SU-DHL-6 (cell line): ENCODE measurements around the gene CHST4.

Source experiments
- H2AFZ ChIP-seq: fragments of 200-600 bp; sonication (generic); 2 replicates; pipeline ENCODE4 v1.6.1; 2014; ENCODE audit warnings: low read depth, mild to moderate bottlenecking, moderate library complexity, mixed read lengths, antibody characterized with exemption, low read length; ENCODE audit not compliant: severe bottlenecking
- H3F3A ChIP-seq: fragments of 200-600 bp; shearing (Covaris generic); 2 replicates; pipeline ENCODE4 v1.6.0; 2016; ENCODE audit warnings: antibody characterized with exemption, mild to moderate bottlenecking; ENCODE audit not compliant: insufficient read depth
- H3K27ac ChIP-seq: fragments of 200-600 bp; sonication (generic); 2 replicates; pipeline ENCODE4 v1.5.1; 2016; ENCODE audit warnings: low read depth, mild to moderate bottlenecking, low read length, moderate library complexity, mixed read lengths
- H3K27me3 ChIP-seq: fragments of 200-600 bp; sonication (generic), shearing (Covaris generic); 2 replicates; pipeline ENCODE4 v1.6.0; 2014; ENCODE audit warnings: mild to moderate bottlenecking, low read length
- H3K36me3 ChIP-seq: fragments of 200-600 bp; sonication (generic); 2 replicates; pipeline ENCODE4 v1.6.1; 2014; ENCODE audit warnings: mild to moderate bottlenecking, low read length, mixed read lengths
- H3K4me2 ChIP-seq: fragments of 300-600, 200-600 bp; shearing (Covaris generic), sonication (generic); 2 replicates; pipeline ENCODE4 v1.6.0; 2014; ENCODE audit warnings: low read length, low read depth, mild to moderate bottlenecking; ENCODE audit not compliant: poor library complexity, severe bottlenecking
- H3K4me3 ChIP-seq: fragments of 200-600 bp; sonication (generic); 2 replicates; pipeline ENCODE4 v1.5.1; 2014; ENCODE audit warnings: antibody characterized with exemption, low read length, mild to moderate bottlenecking, mixed read lengths; ENCODE audit not compliant: insufficient read depth, poor library complexity, severe bottlenecking
- H3K79me2 ChIP-seq: fragments of 200-600 bp; sonication (generic); 2 replicates; pipeline ENCODE4 v1.6.1; 2014; ENCODE audit warnings: mild to moderate bottlenecking, low read length, moderate library complexity; ENCODE audit not compliant: insufficient read depth
- H3K9ac ChIP-seq: fragments of 200-600 bp; sonication (generic); 2 replicates; pipeline ENCODE4 v1.7.0; 2014; ENCODE audit warnings: mild to moderate bottlenecking, low read length
- H3K9me2 ChIP-seq: fragments of 200-600 bp; sonication (generic); replicated peaks from 2 replicates; pipeline ENCODE4 v1.6.1; 2014; ENCODE audit warnings: low read length; ENCODE audit not compliant: insufficient read depth
- H3K9me3 ChIP-seq: fragments of 200-600 bp; sonication (generic); 2 replicates; pipeline ENCODE4 v1.6.1; 2014; ENCODE audit warnings: low read length, mixed read lengths; ENCODE audit not compliant: insufficient read depth
- H4K20me1 ChIP-seq: fragments of 200-600 bp; sonication (generic); 2 replicates; pipeline ENCODE4 v1.6.1; 2014; ENCODE audit warnings: low read depth, mild to moderate bottlenecking, antibody characterized with exemption, low read length, moderate library complexity, mixed read lengths
- CTCF ChIP-seq: fragments of 200-600 bp; sonication (generic); IDR thresholded peaks from one replicate; pipeline ENCODE4 v1.5.1; 2017; ENCODE audit warnings: antibody characterized with exemption, mild to moderate bottlenecking, low read length, moderate library complexity; ENCODE audit not compliant: insufficient read depth, poor library complexity, severe bottlenecking
- EZH2phosphoT487 ChIP-seq: fragments of 200-600 bp; sonication (generic), shearing (Covaris generic); conservative IDR thresholded peaks from 2 replicates; pipeline ENCODE4 v1.6.1; 2018; ENCODE audit warnings: mild to moderate bottlenecking, antibody characterized with exemption, low read length, moderate library complexity, mixed read lengths

The CHST4 gene

GRCh38 chr16:71489122-71489521, 37.1 kb upstream of the CHST4 start, which contains the start of gene ZNF19:
Gene ZNF19, minus strand, starts transcription at chr16:71489324. Its CDS starts 7,210 bp downstream, at chr16:71482114.
- no peaks in the 10 kb centered on the region for H3K36me3 ChIP-seq
- H2AFZ ChIP-seq, result no peak within 1 kb of the TSS
- H3K27ac ChIP-seq, result no peak within 1 kb of the TSS
- no peaks in the 10 kb centered on the region for H3K9me2 ChIP-seq
- H3K4me3 ChIP-seq, result no peak within 1 kb of the TSS
- no peaks in the 10 kb centered on the region for H4K20me1 ChIP-seq
- H3F3A ChIP-seq, result no peaks in the 10 kb centered on the region
- H3K79me2 ChIP-seq, result no peaks in the 10 kb centered on the region
- H3K4me2 ChIP-seq, result no peak within 1 kb of the TSS
- no peaks in the 10 kb centered on the region for H3K9me3 ChIP-seq
- TF ChIP-seq CTCF, result no peak
- no peak for TF ChIP-seq EZH2phosphoT487
- H3K9ac ChIP-seq, result no peak within 1 kb of the TSS
- H3K27me3 ChIP-seq, result no peaks in the 10 kb centered on the region

- no peak overlapping the region for H3K4me2 ChIP-seq
- no peak overlapping the region for H3K27ac ChIP-seq
- no peaks in the 10 kb centered on the region for H3K27me3 ChIP-seq
- H3K9ac ChIP-seq, result no peak overlapping the region
- TF ChIP-seq EZH2phosphoT487 (no peak), CTCF (no peak)
- no peaks in the 10 kb centered on the region for H3K36me3 ChIP-seq
- no peak overlapping the region for H2AFZ ChIP-seq
- no peak overlapping the region for H3K4me3 ChIP-seq
- no peaks in the 10 kb centered on the region for H3K9me2 ChIP-seq
- no peaks in the 10 kb centered on the region for H3F3A ChIP-seq
- H4K20me1 ChIP-seq, result no peaks in the 10 kb centered on the region
- H3K9me3 ChIP-seq, result no peaks in the 10 kb centered on the region
- H3K79me2 ChIP-seq, result no peaks in the 10 kb centered on the region
Measured at GRCh38 chr16:71490361-71490760, 35.9 kb upstream of the CHST4 start.

GRCh38 chr16:71491054-71491453, 35.2 kb upstream of the CHST4 start:
- no peaks in the 10 kb centered on the region for H3K9me3 ChIP-seq
- H3K4me3 ChIP-seq, result no peak overlapping the region
- no peaks in the 10 kb centered on the region for H3F3A ChIP-seq
- H2AFZ ChIP-seq, result no peak overlapping the region
- no peaks in the 10 kb centered on the region for H3K36me3 ChIP-seq
- no peak overlapping the region for H3K27ac ChIP-seq
- H3K27me3 ChIP-seq, result no peaks in the 10 kb centered on the region
- no peaks in the 10 kb centered on the region for H3K79me2 ChIP-seq
- no peak overlapping the region for H3K9ac ChIP-seq
- no peak overlapping the region for H3K4me2 ChIP-seq
- H3K9me2 ChIP-seq, result no peaks in the 10 kb centered on the region
- H4K20me1 ChIP-seq, result no peaks in the 10 kb centered on the region
- TF ChIP-seq EZH2phosphoT487 (no peak), CTCF (no peak)

- H3K4me2 ChIP-seq, result no peak overlapping the region
- no peak overlapping the region for H2AFZ ChIP-seq
- H3K9me2 ChIP-seq, result no peaks in the 10 kb centered on the region
- H3K27ac ChIP-seq, result no peak overlapping the region
- H3K27me3 ChIP-seq, result no peaks in the 10 kb centered on the region
- H3K4me3 ChIP-seq, result no peak overlapping the region
- no peaks in the 10 kb centered on the region for H3K36me3 ChIP-seq
- no peaks in the 10 kb centered on the region for H4K20me1 ChIP-seq
- no peak overlapping the region for H3K9ac ChIP-seq
- no peaks in the 10 kb centered on the region for H3K9me3 ChIP-seq
- H3F3A ChIP-seq, result no peaks in the 10 kb centered on the region
- no peak for TF ChIP-seq EZH2phosphoT487
- no peak for TF ChIP-seq CTCF
- no peaks in the 10 kb centered on the region for H3K79me2 ChIP-seq
Measured at GRCh38 chr16:71492786-71493185, 33.4 kb upstream of the CHST4 start.
